Activated CD4-positive, alpha-beta T cell treated with anti-CD3 and anti-CD28 coated beads for 48 hours (primary cell): Measurements from ENCODE around the gene P2RX4.
A peak's percentile ranks its signal among the peaks of the same experiment; 100 is the strongest.
"Not testable (repeated sequence)": the region's sequence is repeated elsewhere in the genome, so short reads cannot be mapped to it uniquely, and the experiment has no call there.

Source experiments
- DNase-seq: peaks from one replicate; pipeline ENCODE4 v3.0.0-alpha.2; 2020

Gene P2RX4

GRCh38 chr12:121209624-121210572 lies at the start of gene P2RX4:
Gene P2RX4, plus strand, starts transcription at chr12:121210129. Its CDS starts 36 bp downstream, at chr12:121210165.
- peak; percentile 91 for DNase-seq

- DNase-seq = no peak
Measured at GRCh38 chr12:121162384-121162783, 47.5 kb upstream of the P2RX4 start.

- no peak for DNase-seq
Measured at GRCh38 chr12:121162985-121163384, 46.9 kb upstream of the P2RX4 start.

GRCh38 chr12:121164839-121165238 lies 45.1 kb upstream of the P2RX4 start:
- not testable (repeated sequence) for DNase-seq

GRCh38 chr12:121165316-121165715 lies 44.6 kb upstream of the P2RX4 start:
- DNase-seq = no peak

- DNase-seq = no peak
Measured at GRCh38 chr12:121166356-121166755, 43.6 kb upstream of the P2RX4 start.

GRCh38 chr12:121167232-121167820 lies 42.6 kb upstream of the P2RX4 start:
- no peak for DNase-seq

- DNase-seq = no peak
Measured at GRCh38 chr12:121167951-121168350, 42.0 kb upstream of the P2RX4 start.

- no peak for DNase-seq
Measured at GRCh38 chr12:121170151-121170550, 39.8 kb upstream of the P2RX4 start.

GRCh38 chr12:121170611-121171260 lies 39.2 kb upstream of the P2RX4 start:
- peak; percentile 5 for DNase-seq

- DNase-seq = no peak
Measured at GRCh38 chr12:121172145-121172544, 37.8 kb upstream of the P2RX4 start.

GRCh38 chr12:121175383-121176119 lies 34.4 kb upstream of the P2RX4 start:
- DNase-seq = no peak

- no peak for DNase-seq
Measured at GRCh38 chr12:121176826-121177529, 33.0 kb upstream of the P2RX4 start.

- DNase-seq = no peak
Measured at GRCh38 chr12:121181181-121181580, 28.7 kb upstream of the P2RX4 start.

- DNase-seq = peak; percentile 12
Measured at GRCh38 chr12:121182222-121182893, 27.6 kb upstream of the P2RX4 start.

- DNase-seq = no peak
Measured at GRCh38 chr12:121184425-121184824, 25.5 kb upstream of the P2RX4 start.

GRCh38 chr12:121184984-121185889 lies 24.7 kb upstream of the P2RX4 start:
- DNase-seq = no peak

- DNase-seq = no peak
Measured at GRCh38 chr12:121186826-121187225, 23.1 kb upstream of the P2RX4 start.

- no peak for DNase-seq
Measured at GRCh38 chr12:121187501-121187900, 22.4 kb upstream of the P2RX4 start.

GRCh38 chr12:121188227-121188626 lies 21.7 kb upstream of the P2RX4 start:
- DNase-seq = no peak

GRCh38 chr12:121189131-121189530 lies 20.8 kb upstream of the P2RX4 start:
- DNase-seq = no peak
